ENCODE results near the gene ZNF750.

GRCh38 chr17:82864713-82865248 lies 25.0 kb upstream of the ZNF750 start:
- TF ChIP-seq CTCF (IDR thresholded peaks at IDR 0.05; ENCODE audit: low read depth, low read length) (no peak), POLR2A (IDR thresholded peaks at IDR 0.05; ENCODE audit: extremely low read depth, insufficient read length) (no peak), MAX (IDR thresholded peaks at IDR 0.05; ENCODE audit: low read depth, low read length) (no peak), MYC (IDR thresholded peaks at IDR 0.05; ENCODE audit: low read depth, low read length) (no peak)

Measured in NB4 (cell line).